HG03460 (cell line): ENCODE data around the gene JAM3.
"Not testable (repeated sequence)": the region's sequence is repeated elsewhere in the genome, so short reads cannot be mapped to it uniquely, and the experiment has no call there.

Experiments
- ATAC-seq: cut with Tn5 transposase; IDR thresholded peaks from one replicate; pipeline ENCODE4 v1.9.1; 2021; ENCODE audit not compliant: unreplicated experiment

JAM3 gene

GRCh38 chr11:134098566-134099184 is 29.8 kb downstream of the JAM3 start:
- ATAC-seq, result no peak

- no peak for ATAC-seq
Observed at GRCh38 chr11:134100171-134100570, 31.3 kb downstream of the JAM3 start.

DNA sequence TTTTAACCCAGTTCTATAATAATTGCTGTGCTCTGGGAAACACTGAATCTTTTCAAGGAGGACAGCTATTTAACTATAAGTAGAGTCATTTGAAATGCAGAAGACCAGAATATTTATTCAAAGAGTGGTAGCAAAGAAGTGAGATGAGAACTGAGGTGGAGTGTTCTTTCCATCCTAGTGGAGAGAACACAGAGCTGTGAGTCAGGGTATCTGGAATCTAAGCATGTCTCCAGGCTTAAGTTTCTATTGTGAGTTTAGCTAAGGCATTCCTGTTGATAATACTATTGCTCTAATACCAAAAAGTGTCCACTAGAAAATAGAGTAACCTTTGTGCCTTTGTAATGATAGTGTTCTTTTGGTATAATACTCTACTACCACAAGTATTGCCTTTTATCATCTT is 32.4 kb downstream of the JAM3 start:
- ATAC-seq, result no peak

- ATAC-seq, result no peak
Observed at GRCh38 chr11:134110252-134110815, 41.5 kb downstream of the JAM3 start.

DNA sequence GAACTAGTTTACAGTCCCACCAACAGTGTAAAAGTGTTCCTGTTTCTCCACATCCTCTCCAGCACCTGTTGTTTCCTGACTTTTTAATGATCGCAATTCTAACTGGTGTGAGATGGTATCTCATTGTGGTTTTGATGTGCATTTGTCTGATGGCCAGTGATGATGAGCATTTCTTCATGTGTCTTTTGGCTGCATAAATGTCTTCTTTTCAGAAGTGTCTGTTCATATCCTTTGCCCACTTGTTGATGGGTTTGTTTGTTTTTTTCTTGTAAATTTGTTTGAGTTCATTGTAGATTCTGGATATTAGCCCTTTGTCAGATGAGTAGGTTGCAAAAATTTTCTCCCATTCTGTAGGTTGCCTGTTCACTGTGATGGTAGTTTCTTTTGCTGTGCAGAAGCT is 44.9 kb downstream of the JAM3 start:
- ATAC-seq, result not testable (repeated sequence)

GRCh38 chr11:134116210-134116609 is 47.3 kb downstream of the JAM3 start:
- no peak for ATAC-seq

DNA sequence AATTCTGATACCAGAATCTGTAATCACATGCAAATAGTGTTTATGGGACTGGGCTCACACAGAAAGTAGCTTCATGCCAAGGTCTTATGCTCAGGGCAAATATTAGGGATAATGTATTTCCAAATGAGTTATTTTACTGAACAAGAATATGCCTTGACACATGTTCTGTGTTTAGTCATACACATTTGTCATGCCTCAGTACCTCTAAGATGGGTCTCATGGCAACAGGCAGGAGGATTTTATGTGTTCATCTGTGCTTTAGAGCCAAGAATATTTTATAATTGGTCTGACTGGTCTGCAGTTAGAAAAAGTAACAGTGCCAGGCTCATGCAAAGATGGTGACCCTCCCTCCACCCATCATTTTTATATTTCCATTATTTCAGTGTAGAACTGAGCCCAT is 49.1 kb downstream of the JAM3 start:
- no peak for ATAC-seq

DNA sequence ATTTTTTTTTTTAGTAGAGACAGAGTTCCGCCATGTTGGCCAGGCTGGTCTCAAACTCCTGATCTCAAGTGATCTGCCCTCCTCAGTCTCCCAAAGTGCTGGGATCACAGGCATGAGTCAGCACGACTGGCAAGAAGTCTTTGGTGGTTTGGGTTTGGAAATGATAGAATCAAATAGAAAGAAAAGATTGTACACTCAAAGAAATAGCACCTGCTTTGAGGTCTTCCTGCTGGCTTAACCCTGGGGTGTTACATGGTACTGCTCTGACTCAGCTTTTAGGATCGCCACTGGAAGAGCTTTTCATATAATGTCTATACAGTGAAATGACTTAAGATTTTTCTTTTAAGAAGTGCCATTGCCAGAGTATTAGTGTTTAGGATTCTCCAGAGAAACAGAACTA is 50.2 kb downstream of the JAM3 start:
- no peak for ATAC-seq

GRCh38 chr11:134120143-134120850 is 51.4 kb downstream of the JAM3 start:
- no peak for ATAC-seq

DNA sequence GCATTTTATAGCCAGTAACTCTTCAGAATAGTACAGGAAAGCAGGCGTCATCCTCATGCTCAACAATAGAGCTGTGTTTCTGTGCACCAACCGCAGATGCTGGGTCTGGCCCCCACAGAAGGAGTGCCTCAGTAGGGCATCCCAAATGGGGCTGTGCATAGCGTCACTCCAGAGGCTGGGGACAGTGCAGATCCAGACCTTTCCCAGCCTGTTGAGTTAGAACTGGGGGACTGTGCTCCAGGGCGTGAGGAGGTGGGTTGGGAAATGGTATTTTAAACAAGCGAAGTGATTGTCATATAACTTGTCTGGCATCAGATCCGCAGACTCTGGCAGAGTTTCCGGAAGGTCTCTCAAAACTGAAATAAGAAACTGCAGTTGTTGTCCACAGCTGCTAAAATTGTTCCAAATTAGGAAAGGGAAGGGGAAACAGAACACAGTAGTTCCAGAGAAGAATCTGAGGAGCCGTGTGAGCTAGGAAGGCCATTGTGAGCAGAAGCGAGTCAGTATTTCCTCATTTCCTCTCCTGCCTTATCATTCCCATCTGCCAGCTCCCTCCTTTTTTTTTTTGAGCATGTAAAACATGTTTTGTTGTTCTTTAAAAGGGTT is 52.2 kb downstream of the JAM3 start:
- ATAC-seq, result no peak

DNA sequence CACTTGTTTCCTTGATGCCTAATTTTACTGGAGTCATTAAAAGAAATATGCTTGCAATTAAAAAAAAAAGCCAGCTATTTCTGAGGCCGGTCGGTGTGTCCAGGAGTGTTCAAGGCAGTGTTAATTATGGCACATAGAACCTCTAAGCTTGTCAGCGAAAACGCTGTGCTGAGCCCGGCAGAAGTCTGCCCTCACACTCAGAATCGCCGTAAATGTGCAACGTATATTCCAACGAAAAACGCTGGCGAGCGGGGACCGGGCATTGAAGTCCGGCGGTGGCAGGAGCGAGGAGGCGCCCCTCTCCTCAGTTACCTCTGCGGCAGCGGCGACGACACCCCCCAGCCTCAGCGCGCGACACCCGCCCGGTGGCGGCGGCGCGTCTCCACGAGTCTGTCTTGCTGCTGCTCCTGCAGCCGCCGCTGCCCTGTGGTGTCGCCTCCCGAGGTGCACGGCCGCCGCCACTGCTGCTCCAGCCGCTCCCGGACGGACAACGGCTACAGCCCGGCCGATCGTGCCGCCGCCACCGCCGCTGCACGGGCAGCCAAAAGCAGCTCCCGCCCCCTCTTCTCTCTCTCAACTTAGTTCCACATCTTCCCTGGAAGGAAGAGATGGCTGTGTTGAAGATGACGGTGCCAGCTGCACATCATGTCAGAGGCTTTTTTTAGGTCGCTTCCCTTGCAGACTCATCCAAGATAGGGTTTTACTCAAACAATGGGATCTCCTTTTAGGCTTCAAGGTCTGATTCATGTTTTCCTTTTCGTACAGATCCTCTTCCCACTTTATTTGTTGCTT is 56.0 kb downstream of the JAM3 start:
- ATAC-seq, result no peak

DNA sequence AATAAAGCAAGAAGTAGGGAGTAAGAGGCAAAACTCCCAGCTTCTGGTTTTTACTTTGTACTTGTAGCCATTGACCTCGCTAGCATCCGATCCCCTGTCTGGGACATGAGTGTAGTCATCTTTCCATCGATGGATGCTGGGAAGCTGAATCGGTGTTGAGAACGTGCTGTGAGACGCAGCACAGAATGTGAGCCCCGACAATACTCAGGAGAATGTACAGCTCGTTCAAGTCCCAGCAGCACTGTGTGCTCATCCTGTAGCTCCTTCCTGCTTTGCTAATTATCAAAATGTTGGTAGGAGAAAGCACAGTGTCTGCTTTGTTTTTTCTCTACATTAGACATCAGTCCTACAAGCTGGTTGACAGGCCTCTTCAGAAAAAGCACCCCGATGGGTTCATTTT is 56.6 kb downstream of the JAM3 start:
- no peak for ATAC-seq

GRCh38 chr11:134126217-134126822 is 57.4 kb downstream of the JAM3 start:
- no peak for ATAC-seq

DNA sequence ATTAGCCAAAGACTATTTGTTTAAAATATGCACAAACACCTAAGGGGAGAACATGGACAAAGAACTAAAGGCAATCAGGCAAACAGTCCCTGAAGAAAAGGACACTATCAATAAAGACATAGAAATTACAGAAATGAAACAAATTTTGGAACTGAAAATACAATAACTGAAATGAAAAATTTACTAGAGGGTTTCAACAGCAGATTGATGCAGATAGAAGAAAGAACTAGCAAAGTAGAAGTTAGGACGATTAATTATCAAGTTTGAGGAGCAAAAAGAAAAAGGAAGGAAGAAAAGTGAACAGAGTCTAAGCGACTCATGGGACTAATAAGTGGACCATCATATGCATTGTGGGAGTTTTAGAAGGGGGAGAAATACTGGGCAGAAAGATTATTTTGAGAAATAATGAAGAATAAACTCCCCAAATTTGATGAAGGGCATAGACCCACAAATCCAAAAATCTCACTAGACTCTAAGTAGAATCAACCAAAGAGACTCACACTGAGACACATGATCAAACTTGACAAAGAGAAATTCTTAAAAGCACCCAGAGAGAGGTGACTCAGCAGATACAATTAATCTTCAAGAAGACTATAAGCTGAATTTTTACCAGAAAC is 62.9 kb downstream of the JAM3 start:
- ATAC-seq, result no peak

DNA sequence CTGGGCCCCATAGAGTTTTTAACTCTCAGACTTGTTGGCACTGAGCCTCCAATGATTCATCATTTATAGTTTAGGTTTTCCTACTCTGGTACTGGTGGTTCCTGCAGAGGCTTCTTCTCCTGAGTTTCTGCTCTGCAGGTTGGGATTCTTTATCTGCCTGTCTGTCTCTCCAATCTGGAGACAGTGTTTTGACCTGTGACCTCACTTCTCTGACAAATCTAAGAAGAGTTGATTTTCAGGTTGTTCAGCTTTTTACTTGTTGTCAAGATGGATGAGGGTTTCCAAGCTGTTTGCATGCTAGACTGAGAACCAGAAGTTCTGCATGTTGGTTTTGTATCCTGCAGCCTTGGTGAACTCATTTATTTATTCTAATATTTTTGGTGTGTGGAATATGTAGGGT is 63.9 kb downstream of the JAM3 start:
- no peak for ATAC-seq

GRCh38 chr11:134134167-134134566 is 65.3 kb downstream of the JAM3 start:
- no peak for ATAC-seq

GRCh38 chr11:134138376-134138775 is 69.5 kb downstream of the JAM3 start:
- no peak for ATAC-seq

GRCh38 chr11:134139303-134139872 is 70.5 kb downstream of the JAM3 start:
- ATAC-seq, result no peak

DNA sequence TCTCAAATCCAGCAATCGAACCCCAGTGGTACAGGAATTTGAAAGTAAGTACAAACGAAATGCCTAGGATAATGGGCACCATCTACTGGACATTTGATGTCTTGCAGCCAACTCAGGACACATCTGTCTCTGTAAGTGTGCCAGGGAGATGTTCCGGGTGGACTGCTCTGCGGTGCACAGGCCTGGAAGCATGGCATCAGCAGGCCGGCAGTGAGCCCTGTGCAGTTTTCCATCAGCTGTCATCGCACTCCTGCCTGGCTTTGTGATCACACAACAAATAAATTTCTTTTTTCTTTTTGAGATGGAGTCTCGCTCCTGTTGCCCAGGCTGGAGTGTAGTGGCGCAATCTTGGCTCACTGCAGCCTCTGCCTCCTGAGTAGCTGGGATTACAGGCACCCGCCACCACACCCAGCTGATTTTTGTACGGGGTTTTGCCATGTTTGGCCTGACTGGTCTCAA is 71.0 kb downstream of the JAM3 start:
- peak; percentile 73 for ATAC-seq

DNA sequence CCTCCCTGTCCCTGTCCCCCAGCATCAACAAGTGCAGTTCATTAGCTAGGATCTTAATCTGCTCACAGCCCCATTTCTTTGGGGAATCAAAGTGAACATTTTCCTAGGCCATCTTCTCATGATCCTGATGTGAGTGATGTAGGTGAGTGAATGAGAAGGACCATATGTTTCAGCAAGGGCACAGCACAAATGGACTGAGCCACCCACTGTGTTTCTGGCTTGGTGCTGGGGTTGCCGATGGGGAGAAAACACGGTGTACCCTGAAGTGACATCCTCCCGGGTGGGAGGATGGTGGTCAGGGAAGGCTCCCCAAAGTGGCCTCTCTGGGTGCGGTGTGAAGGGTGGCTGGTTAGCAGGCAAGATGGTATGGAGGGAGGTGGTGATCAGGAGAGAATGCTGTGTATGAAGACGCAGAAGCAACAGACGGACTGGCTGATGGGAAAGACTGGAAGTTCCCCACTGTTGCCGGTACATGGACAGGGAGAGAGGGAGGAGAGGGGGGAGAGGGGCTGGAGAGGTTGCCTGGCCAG is 72.2 kb downstream of the JAM3 start:
- ATAC-seq, result no peak
